Epithelial cell of proximal tubule (primary cell): ENCODE results near the gene TMEM131L. TPM values are rescaled to one million over a fixed set of nuclear protein-coding genes. Genes with fewer than 3 reads are reported as not detected.

Source experiments
- DNase-seq: peaks from one replicate; pipeline ENCODE4 v3.0.0-alpha.2; 2011; ENCODE audit warnings: low read depth
- H3K4me3 ChIP-seq: 2 replicates; pipeline ENCODE4 v1.5.1; 2011; ENCODE audit warnings: low read depth, mild to moderate bottlenecking, low read length
- CTCF ChIP-seq: conservative IDR thresholded peaks from 2 replicates; pipeline ENCODE4 v1.5.1; 2012; ENCODE audit warnings: low read depth, mild to moderate bottlenecking, low read length
- total RNA-seq: library from RNA; depleted of rRNA; stranded (reverse); fragments of >200 nt; gene quantifications from 2 replicates; pipeline ENCODE4 v1.2.3, GENCODE V29; 2015

Gene TMEM131L
- total RNA-seq, 1 donor from 2014 or later = 4.5 TPM

DNA sequence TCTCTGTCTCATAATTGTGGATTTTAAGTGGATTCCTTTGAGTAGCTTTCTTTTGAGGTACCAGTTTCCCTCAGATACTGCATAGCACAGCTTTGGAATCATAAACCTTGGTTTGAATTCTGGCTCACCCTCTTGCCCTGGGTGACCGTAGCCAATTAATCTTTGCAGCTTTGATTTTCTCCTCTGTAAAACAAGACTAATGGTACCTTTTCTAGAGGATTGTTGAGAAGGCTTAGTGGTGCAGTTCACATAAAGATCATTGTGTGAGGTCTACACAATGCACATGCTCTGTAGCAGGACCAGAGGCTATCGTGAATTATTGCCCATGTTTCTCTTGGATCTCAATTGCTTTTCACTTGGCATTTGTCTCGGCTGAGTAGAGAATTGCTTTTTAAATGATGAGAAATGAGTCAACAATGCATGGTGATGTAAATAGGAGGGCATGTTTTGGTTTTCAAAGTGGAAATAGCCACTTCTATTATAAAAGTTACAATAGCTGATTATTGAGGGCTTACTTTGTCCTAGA lies 47.9 kb downstream of the TMEM131L start:
- no peak overlapping the region for H3K4me3 ChIP-seq
- peak; percentile 23 for DNase-seq
- no peak for TF ChIP-seq CTCF

GRCh38 chr4:153514688-153515426 lies 48.7 kb downstream of the TMEM131L start:
- no peak overlapping the region for H3K4me3 ChIP-seq
- no peak for DNase-seq
- TF ChIP-seq CTCF = no peak

DNA sequence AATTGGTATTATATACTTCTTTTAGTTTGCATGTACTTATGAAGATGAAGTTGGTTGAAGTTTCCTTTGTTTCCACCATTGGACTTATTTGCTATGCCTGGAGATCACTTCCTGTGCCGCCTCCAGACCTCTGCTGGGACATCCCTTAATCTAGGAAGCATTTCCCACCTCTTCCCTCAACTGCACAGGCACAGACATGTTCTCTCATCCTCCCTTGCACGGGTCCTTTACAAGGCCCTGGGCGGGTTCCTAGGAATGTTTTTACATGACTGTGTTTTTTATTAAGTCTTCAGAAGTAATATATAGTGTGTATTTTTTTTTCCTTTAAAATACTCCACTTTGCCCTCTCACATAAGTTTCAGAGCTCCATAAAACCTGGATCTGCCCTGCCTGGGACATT lies 51.0 kb downstream of the TMEM131L start:
- no peak overlapping the region for H3K4me3 ChIP-seq
- no peak for DNase-seq
- no peak for TF ChIP-seq CTCF

DNA sequence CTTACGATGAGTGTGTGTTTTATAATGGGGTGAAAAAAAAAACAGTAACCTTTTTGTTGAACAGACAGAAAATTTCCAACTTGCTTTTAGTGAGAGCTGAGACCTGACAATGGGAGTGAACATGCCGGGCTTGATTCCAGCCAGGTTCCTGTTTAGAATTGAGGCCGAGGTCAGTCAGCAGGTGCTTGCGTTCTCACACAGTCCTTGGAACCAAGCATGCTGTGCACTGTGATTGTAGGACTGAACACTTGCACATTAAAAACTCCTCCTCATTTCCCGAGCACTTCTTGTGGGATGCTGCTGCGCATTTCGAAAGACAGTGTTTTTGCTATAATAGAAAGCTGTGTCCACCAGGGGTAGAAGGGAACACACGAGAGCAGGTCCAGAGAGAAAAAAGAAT lies 51.8 kb downstream of the TMEM131L start:
- no peak overlapping the region for H3K4me3 ChIP-seq
- no peak for DNase-seq
- TF ChIP-seq CTCF = no peak

DNA sequence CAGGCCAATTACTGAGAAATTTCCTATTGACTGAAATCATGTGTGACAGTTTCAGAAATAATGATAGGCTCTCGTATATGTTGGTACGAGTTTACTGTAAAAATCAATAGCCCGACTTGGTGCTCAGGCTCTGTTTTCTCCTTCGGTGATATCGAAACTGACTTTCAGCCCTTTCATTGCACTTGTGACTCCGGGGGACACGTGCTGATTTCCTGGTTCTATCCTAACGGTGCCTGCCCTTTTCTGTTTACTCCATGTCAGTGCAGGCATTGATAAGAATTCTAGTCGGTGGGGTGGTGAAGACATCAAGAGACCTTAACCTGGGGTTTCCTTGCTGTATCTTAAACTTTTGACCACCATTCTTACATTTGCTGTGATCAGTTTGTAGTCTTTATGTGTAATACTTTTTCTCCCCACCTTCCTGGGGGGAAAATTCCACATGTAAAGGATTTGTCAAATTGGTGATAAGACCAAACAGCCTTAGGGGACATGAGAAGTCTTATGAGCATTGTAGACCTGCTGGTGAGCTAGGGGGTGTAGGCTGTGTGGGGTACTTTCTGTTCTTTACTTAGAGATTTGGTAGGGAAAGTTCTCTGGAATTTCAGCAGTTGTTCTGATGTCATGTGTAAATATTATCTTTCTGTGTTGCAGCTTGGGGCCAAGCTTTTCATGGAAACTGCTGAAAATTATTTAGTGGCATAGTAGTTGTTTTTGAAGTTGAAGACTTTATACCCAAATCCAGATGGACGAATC lies 52.7 kb downstream of the TMEM131L start:
- H3K4me3 ChIP-seq = no peak overlapping the region
- no peak for TF ChIP-seq CTCF
- no peak for DNase-seq

DNA sequence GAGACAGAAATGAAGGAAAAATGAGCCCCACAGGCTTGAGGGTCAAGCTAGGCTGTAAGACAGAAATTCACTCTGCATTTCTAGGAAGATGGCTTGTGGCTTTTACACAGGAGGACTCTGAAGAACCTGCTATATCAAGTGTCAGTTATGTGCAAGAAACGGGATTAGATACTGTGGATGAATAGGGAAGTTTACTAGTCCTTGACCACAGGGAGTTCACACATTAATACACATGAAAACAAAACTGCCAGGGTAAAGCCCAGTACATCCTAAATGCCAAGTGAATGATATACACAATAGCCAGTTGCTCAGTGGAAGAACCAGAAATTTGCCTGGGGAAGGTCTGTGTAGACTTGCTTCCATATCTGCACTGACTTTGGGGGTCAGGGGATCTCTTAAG lies 53.5 kb downstream of the TMEM131L start:
- TF ChIP-seq CTCF = no peak
- DNase-seq = no peak

More for the DNA sequence above, 53.5 kb downstream of the TMEM131L start:
- H3K4me3 ChIP-seq = no peak overlapping the region
